GM12878 (cell line): ENCODE measurements around the gene PLPPR2.

Experiments
- CTCF ChIP-seq, 3 experiments: IDR thresholded peaks in 2 of 3; conservative IDR thresholded peaks in 1 of 3; 2 replicates each; pipeline ENCODE4 v1.5.1; 2011; ENCODE audit warnings: low read depth in 3 of 3, low read length in 3 of 3, mild to moderate bottlenecking in 3 of 3, control low read depth in 2 of 3, moderate library complexity in 2 of 3, inconsistent platforms in 1 of 3, mixed read lengths in 1 of 3; ENCODE audit not compliant: control insufficient read depth in 2 of 3, insufficient read depth in 1 of 3; ENCODE audit errors: extremely low read depth in 1 of 3
- POLR2A ChIP-seq: IDR thresholded peaks from 2 replicates; pipeline ENCODE4 v1.6.1; 2011; ENCODE audit warnings: low read depth, mild to moderate bottlenecking, low read length
- TF ChIP-seq, protein P1 (sequence below): IDR thresholded peaks from 2 replicates; pipeline ENCODE4 v1.6.1; 2012; ENCODE audit warnings: mild to moderate bottlenecking, low read depth, low read length
- TF ChIP-seq, protein P2 (sequence below): IDR thresholded peaks from 2 replicates; pipeline ENCODE4 v1.6.1; 2012; ENCODE audit warnings: improper control_type of control experiment, low read depth, low read length; ENCODE audit not compliant: insufficient replicate concordance

DNA sequence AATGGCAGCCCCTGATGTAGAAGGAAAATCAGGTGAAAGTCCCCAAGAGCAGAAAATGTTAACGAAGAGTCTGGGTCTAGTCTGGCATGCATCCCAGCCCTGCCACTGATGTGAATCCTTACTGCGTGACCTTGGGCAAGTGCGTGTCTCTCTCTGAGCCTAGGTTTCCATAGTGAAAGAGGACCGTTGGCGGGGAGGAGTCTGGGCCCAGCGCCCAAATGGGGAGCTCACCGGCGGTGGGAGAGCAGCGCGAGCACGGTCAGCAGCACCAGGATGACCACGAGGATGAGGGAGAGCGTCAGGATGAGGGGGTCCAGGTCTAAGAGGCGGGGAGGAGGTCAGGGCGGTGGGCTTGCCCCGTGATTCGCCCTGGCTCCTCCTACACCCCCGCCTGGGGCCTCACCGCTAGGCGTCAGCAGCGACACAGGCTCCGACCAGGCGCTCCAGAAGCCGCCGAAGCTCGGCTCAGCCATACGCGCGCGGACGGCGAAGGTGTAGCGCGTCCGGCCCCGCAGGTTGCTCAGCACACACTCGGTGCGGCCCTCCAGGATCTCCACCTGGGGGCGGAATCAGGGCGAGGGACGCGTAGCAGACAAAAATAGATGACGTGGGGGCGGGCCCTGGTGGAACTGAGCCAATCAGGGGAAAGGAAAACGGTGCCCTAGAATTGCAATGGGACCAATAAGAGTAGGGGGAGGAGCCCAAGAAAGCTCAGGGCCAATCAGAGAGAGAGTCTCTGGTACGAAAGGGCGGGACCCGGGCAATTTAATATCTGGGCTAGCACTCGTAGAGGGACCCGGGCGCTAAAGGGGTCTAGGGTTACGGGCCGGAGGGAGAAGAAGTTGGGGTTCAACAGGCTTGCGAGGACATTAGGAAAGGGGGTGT, 25.7 kb downstream of the PLPPR2 start:
- peak; percentile 75 to 79 (median 76) for TF ChIP-seq CTCF (IDR thresholded peaks at IDR 0.05 in 2 of 3, conservative IDR thresholded peaks at IDR 0.05 in 1 of 3; ENCODE audit: control insufficient read depth in 2 of 3, extremely low read depth in 1 of 3, insufficient read depth in 1 of 3, low read depth in 3 of 3, low read length in 3 of 3)
- TF ChIP-seq POLR2A = peak; percentile 89
- TF ChIP-seq, protein P1, sequence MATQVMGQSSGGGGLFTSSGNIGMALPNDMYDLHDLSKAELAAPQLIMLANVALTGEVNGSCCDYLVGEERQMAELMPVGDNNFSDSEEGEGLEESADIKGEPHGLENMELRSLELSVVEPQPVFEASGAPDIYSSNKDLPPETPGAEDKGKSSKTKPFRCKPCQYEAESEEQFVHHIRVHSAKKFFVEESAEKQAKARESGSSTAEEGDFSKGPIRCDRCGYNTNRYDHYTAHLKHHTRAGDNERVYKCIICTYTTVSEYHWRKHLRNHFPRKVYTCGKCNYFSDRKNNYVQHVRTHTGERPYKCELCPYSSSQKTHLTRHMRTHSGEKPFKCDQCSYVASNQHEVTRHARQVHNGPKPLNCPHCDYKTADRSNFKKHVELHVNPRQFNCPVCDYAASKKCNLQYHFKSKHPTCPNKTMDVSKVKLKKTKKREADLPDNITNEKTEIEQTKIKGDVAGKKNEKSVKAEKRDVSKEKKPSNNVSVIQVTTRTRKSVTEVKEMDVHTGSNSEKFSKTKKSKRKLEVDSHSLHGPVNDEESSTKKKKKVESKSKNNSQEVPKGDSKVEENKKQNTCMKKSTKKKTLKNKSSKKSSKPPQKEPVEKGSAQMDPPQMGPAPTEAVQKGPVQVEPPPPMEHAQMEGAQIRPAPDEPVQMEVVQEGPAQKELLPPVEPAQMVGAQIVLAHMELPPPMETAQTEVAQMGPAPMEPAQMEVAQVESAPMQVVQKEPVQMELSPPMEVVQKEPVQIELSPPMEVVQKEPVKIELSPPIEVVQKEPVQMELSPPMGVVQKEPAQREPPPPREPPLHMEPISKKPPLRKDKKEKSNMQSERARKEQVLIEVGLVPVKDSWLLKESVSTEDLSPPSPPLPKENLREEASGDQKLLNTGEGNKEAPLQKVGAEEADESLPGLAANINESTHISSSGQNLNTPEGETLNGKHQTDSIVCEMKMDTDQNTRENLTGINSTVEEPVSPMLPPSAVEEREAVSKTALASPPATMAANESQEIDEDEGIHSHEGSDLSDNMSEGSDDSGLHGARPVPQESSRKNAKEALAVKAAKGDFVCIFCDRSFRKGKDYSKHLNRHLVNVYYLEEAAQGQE = no peak
- TF ChIP-seq, protein P2, sequence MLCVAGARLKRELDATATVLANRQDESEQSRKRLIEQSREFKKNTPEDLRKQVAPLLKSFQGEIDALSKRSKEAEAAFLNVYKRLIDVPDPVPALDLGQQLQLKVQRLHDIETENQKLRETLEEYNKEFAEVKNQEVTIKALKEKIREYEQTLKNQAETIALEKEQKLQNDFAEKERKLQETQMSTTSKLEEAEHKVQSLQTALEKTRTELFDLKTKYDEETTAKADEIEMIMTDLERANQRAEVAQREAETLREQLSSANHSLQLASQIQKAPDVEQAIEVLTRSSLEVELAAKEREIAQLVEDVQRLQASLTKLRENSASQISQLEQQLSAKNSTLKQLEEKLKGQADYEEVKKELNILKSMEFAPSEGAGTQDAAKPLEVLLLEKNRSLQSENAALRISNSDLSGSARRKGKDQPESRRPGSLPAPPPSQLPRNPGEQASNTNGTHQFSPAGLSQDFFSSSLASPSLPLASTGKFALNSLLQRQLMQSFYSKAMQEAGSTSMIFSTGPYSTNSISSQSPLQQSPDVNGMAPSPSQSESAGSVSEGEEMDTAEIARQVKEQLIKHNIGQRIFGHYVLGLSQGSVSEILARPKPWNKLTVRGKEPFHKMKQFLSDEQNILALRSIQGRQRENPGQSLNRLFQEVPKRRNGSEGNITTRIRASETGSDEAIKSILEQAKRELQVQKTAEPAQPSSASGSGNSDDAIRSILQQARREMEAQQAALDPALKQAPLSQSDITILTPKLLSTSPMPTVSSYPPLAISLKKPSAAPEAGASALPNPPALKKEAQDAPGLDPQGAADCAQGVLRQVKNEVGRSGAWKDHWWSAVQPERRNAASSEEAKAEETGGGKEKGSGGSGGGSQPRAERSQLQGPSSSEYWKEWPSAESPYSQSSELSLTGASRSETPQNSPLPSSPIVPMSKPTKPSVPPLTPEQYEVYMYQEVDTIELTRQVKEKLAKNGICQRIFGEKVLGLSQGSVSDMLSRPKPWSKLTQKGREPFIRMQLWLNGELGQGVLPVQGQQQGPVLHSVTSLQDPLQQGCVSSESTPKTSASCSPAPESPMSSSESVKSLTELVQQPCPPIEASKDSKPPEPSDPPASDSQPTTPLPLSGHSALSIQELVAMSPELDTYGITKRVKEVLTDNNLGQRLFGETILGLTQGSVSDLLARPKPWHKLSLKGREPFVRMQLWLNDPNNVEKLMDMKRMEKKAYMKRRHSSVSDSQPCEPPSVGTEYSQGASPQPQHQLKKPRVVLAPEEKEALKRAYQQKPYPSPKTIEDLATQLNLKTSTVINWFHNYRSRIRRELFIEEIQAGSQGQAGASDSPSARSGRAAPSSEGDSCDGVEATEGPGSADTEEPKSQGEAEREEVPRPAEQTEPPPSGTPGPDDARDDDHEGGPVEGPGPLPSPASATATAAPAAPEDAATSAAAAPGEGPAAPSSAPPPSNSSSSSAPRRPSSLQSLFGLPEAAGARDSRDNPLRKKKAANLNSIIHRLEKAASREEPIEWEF = no peak
